Endothelial cell of umbilical vein (primary cell): ENCODE data around the gene ADAMTS14.

Source experiments
- EZH2 ChIP-seq: IDR thresholded peaks from 2 replicates; pipeline ENCODE4 v1.6.1; 2012; ENCODE audit warnings: borderline replicate concordance, low read depth, mild to moderate bottlenecking, moderate library complexity, low read length, inconsistent platforms; ENCODE audit not compliant: severe bottlenecking
- FOS ChIP-seq: IDR thresholded peaks from 2 replicates; pipeline ENCODE4 v1.6.1; 2011; ENCODE audit warnings: mild to moderate bottlenecking, low read length, moderate library complexity, borderline replicate concordance; ENCODE audit not compliant: insufficient read depth
- GATA2 ChIP-seq: IDR thresholded peaks from 2 replicates; pipeline ENCODE4 v1.7.0; 2011; ENCODE audit warnings: low read depth, mild to moderate bottlenecking, moderate library complexity, mixed read lengths, low read length; ENCODE audit not compliant: insufficient read length, insufficient read depth
- JUN ChIP-seq: IDR thresholded peaks from 2 replicates; pipeline ENCODE4 v1.6.1; 2011; ENCODE audit warnings: borderline replicate concordance, low read depth; ENCODE audit not compliant: insufficient read length, insufficient read depth
- MYC ChIP-seq: IDR thresholded peaks from one replicate; pipeline ENCODE4 v1.6.1; 2011; ENCODE audit warnings: mild to moderate bottlenecking, low read depth, low read length
- POLR2A ChIP-seq: IDR thresholded peaks from 2 replicates; pipeline ENCODE4 v1.6.1; 2012; ENCODE audit warnings: low read depth, mild to moderate bottlenecking, control low read depth, low read length
- POLR2AphosphoS5 ChIP-seq: IDR thresholded peaks from 2 replicates; pipeline ENCODE4 v1.6.1; 2012; ENCODE audit warnings: low read depth, mild to moderate bottlenecking, control low read depth, low read length, moderate library complexity; ENCODE audit not compliant: insufficient read depth
- TF ChIP-seq, protein P1 (sequence below), 2 donors: IDR thresholded peaks; 1 replicate in 1 of 2; 2 replicates in 1 of 2; pipeline ENCODE4 v1.5.1; 2011; ENCODE audit warnings: low read length in 2 of 2, mild to moderate bottlenecking in 2 of 2, moderate library complexity in 2 of 2, control low read depth in 1 of 2, inconsistent platforms in 1 of 2, low read depth in 1 of 2; ENCODE audit not compliant: insufficient read depth in 1 of 2; ENCODE audit errors: extremely low read depth in 1 of 2
- TF ChIP-seq, protein P2 (sequence below): IDR thresholded peaks from 2 replicates; pipeline ENCODE4 v1.6.1; 2011; ENCODE audit not compliant: insufficient read depth, insufficient read length

DNA sequence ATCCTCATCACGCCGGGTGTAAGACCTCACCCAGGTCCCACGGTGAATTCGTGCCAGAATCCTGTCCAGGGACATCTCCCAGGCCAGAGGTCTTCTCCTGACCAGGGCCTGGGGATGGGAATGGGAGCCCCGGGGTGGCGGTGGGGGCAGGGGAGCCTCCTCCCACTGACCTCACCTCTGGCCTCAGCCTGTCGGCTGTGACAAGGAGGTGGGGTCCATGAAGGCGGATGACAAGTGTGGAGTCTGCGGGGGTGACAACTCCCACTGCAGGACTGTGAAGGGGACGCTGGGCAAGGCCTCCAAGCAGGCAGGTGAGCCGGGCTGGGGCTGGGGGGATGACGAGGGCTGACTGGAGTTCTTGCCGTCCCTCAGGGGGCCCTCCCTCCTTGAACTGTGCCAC, 71.6 kb downstream of the ADAMTS14 start:
- TF ChIP-seq, protein P1, sequence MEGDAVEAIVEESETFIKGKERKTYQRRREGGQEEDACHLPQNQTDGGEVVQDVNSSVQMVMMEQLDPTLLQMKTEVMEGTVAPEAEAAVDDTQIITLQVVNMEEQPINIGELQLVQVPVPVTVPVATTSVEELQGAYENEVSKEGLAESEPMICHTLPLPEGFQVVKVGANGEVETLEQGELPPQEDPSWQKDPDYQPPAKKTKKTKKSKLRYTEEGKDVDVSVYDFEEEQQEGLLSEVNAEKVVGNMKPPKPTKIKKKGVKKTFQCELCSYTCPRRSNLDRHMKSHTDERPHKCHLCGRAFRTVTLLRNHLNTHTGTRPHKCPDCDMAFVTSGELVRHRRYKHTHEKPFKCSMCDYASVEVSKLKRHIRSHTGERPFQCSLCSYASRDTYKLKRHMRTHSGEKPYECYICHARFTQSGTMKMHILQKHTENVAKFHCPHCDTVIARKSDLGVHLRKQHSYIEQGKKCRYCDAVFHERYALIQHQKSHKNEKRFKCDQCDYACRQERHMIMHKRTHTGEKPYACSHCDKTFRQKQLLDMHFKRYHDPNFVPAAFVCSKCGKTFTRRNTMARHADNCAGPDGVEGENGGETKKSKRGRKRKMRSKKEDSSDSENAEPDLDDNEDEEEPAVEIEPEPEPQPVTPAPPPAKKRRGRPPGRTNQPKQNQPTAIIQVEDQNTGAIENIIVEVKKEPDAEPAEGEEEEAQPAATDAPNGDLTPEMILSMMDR (IDR thresholded peaks at IDR 0.05; ENCODE audit: extremely low read depth in 1 of 2, insufficient read depth in 1 of 2, low read depth in 1 of 2, low read length in 2 of 2): no peak
- TF ChIP-seq EZH2 (no peak), POLR2A (no peak), JUN (no peak), FOS (no peak), MYC (no peak), GATA2 (no peak), POLR2AphosphoS5 (no peak)
- TF ChIP-seq, protein P2, sequence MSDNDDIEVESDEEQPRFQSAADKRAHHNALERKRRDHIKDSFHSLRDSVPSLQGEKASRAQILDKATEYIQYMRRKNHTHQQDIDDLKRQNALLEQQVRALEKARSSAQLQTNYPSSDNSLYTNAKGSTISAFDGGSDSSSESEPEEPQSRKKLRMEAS: no peak
